ENCODE measurements around the gene CDHR2.
"Not testable (repeated sequence)": the region's sequence is repeated elsewhere in the genome, so short reads cannot be mapped to it uniquely, and the experiment has no call there.

Gene CDHR2

GRCh38 chr5:176597417-176598389 is 48.6 kb downstream of the CDHR2 start:
- no peak for DNase-seq

GRCh38 chr5:176599749-176600430 is 50.7 kb downstream of the CDHR2 start:
- DNase-seq = not testable (repeated sequence)

- no peak for DNase-seq
These were observed 52.9 kb downstream of the CDHR2 start for GRCh38 chr5:176601901-176602482.

GRCh38 chr5:176603091-176603490 is 53.9 kb downstream of the CDHR2 start:
- DNase-seq = no peak

- no peak for DNase-seq
These were observed 56.9 kb downstream of the CDHR2 start for GRCh38 chr5:176606032-176606431.

- DNase-seq = no peak
These were observed 57.7 kb downstream of the CDHR2 start for GRCh38 chr5:176606875-176607274.

GRCh38 chr5:176608142-176608705 is 59.1 kb downstream of the CDHR2 start:
- DNase-seq = no peak

GRCh38 chr5:176608937-176609723 is 60.0 kb downstream of the CDHR2 start:
- DNase-seq = no peak

- no peak for DNase-seq
These were observed 60.7 kb downstream of the CDHR2 start, which contains the start of gene GPRIN1 for GRCh38 chr5:176609724-176610434. Gene GPRIN1 (minus strand): TSS chr5:176610156. CDS start chr5:176599834, 10,322 bp downstream.

- DNase-seq = no peak
These were observed 61.3 kb downstream of the CDHR2 start for GRCh38 chr5:176610435-176610773.

GRCh38 chr5:176611435-176611834 is 62.3 kb downstream of the CDHR2 start:
- DNase-seq = peak; percentile 26

- DNase-seq = no peak
These were observed 62.9 kb downstream of the CDHR2 start for GRCh38 chr5:176612008-176612407.

GRCh38 chr5:176612855-176613254 is 63.7 kb downstream of the CDHR2 start:
- no peak for DNase-seq

GRCh38 chr5:176614805-176615478 is 65.8 kb downstream of the CDHR2 start:
- DNase-seq = no peak

- no peak for DNase-seq
These were observed 67.4 kb downstream of the CDHR2 start for GRCh38 chr5:176616511-176616910.

- no peak for DNase-seq
These were observed 69.6 kb downstream of the CDHR2 start for GRCh38 chr5:176618783-176619182.

GRCh38 chr5:176619203-176619568 is 70.0 kb downstream of the CDHR2 start:
- peak; percentile 68 for DNase-seq

GRCh38 chr5:176619569-176620332 is 70.6 kb downstream of the CDHR2 start:
- DNase-seq = no peak

- no peak for DNase-seq
These were observed 71.3 kb downstream of the CDHR2 start for GRCh38 chr5:176620333-176620981.

- DNase-seq = no peak
These were observed 72.5 kb downstream of the CDHR2 start for GRCh38 chr5:176621661-176622079.

Measured in effector CD8-positive, alpha-beta T cell (primary cell).